Coronary artery (tissue), 2 donors: Measurements from ENCODE around the gene IPPK.

Source experiments
- DNase-seq: peaks from one replicate; pipeline ENCODE4 v3.0.0-alpha.2; 2017; ENCODE audit warnings: low spot score
- H3K27ac ChIP-seq, 2 donors: fragments of 200-600 bp; sonication (generic); one replicate each; pipeline ENCODE4 v1.5.1; 2016 to 2019
- H3K4me3 ChIP-seq: fragments of 200-600 bp; sonication (generic); 2 replicates; pipeline ENCODE4 v1.5.1; 2016; ENCODE audit warnings: mild to moderate bottlenecking, moderate library complexity
- TF ChIP-seq, protein P1 (sequence below): fragments of 200-600 bp; sonication (generic); IDR thresholded peaks from one replicate; pipeline ENCODE4 v1.5.1; 2019; ENCODE audit warnings: antibody characterized with exemption

Gene IPPK

GRCh38 chr9:92686954-92687353 is 17.0 kb upstream of the IPPK start:
- Histone ChIP-seq H3K4me3 (no peak overlapping the region), H3K27ac (no peak overlapping the region)
- TF ChIP-seq, protein P1, sequence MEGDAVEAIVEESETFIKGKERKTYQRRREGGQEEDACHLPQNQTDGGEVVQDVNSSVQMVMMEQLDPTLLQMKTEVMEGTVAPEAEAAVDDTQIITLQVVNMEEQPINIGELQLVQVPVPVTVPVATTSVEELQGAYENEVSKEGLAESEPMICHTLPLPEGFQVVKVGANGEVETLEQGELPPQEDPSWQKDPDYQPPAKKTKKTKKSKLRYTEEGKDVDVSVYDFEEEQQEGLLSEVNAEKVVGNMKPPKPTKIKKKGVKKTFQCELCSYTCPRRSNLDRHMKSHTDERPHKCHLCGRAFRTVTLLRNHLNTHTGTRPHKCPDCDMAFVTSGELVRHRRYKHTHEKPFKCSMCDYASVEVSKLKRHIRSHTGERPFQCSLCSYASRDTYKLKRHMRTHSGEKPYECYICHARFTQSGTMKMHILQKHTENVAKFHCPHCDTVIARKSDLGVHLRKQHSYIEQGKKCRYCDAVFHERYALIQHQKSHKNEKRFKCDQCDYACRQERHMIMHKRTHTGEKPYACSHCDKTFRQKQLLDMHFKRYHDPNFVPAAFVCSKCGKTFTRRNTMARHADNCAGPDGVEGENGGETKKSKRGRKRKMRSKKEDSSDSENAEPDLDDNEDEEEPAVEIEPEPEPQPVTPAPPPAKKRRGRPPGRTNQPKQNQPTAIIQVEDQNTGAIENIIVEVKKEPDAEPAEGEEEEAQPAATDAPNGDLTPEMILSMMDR: no peak
- DNase-seq: peak; percentile 17

DNA sequence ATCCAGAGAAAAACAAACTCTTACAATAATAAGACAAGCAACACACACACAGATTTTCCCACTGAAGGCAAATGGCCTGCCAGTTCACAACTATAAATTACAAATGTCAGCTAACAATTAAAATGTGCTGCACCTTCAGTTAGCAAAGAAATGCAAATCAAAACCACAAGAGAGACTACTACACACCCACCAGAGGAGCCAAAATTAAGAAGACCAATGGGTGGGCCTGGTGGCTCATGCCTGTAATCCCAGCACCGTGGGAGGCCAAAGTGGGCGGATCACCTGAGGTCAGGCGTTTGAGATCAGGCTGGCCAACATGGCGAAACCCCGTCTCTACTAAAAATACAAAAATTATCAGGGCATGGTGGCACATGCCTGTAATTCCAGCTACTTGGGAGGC is 15.1 kb upstream of the IPPK start:
- TF ChIP-seq, protein P1: no peak
- DNase-seq: no peak
- no peak overlapping the region for H3K4me3 ChIP-seq
- H3K27ac ChIP-seq: no peak overlapping the region

DNA sequence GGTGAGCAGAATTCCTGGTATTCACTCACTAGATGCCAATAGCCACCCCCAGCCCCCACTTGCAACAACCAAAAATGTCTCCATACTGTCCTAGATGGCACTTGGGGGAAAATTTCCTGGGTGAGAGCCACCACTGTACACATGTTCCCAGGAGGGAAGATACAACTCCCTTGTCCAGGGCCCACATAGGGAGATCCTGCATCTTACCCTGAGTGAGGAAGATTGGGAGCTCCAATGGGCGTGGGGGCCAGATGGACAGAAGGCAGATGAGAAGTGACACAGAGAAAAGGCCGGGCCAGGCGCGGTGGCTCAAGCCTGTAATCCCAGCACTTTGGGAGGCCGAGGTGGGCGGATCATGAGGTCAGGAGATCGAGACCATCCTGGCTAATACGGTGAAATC is 12.3 kb upstream of the IPPK start:
- peak; percentile 52 for DNase-seq
- H3K27ac ChIP-seq: no peak overlapping the region
- H3K4me3 ChIP-seq: no peak overlapping the region
- TF ChIP-seq, protein P1: no peak

DNA sequence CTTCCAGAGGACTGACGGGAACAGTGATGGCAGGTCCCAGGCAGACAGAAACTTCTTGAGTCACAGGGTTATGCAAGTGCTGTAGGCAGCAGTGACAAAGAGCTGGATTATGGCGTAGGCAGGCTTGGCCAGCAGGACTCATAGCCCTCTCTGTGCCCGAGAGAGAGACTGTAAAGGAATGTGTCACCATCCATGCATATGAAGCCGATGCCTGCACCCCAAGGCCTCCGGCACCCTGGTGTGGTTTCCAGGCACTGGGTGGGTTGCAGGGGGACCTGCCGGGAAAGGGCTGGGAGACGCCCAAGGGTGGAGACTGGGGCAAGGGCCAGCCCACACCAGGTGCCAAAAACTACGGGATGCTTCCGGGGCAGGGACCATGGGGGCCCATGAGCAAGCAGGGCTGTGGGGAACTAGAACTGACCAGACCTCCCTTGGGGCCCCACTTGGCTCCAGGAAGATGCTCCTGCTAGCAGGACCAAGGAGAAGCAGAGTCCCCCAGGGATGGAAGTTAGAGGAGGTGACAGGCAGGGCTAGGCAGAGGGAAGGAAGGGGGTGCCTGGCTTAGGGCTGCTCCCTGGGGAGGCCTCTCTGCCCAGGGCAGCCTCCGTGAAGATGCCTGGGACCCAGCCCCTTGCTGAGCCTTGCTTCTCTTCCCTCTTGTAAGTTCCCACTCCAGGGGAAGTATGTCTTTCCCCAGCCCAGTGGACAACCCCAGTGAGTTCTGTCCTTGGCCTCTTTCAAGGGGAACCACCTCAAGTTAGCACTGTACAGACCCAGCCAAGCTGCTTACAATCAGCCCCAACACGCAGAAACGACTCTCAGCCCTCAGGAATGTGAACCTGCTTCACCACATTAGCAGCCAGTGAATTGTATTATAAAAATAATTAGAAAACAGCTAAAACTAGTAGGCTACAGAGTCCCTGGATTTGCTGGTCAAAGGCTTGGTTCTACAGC is 10.5 kb upstream of the IPPK start:
- Histone ChIP-seq H3K27ac (peak overlapping the region in 1 of 2 donors; percentile 16), H3K4me3 (no peak overlapping the region)
- TF ChIP-seq, protein P1: no peak
- DNase-seq: peak; percentile 62

GRCh38 chr9:92679413-92680165 is 9.7 kb upstream of the IPPK start:
- peak; percentile 62 for DNase-seq
- Histone ChIP-seq H3K4me3 (no peak overlapping the region), H3K27ac (no peak overlapping the region)
- TF ChIP-seq, protein P1: no peak

DNA sequence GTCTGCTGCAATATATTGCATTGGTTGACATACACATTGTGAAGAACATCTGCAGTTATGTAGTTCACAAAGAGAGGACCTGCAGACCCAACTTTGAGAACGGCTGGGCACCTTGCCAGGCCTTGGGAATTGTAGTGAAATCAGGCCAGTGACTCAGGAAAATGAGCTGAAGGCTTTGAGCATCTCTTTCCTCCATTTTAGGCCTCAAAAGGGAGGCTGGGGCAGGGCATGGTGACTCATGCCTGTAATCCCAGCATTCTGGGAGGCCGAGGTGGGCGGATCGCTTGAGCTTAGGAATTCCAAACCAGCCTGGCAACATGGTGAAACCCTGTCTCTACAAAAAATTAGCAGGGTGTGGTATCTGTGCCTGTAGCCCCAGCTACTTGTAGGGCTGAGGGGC is 1.4 kb upstream of the IPPK start:
- TF ChIP-seq, protein P1: no peak
- Histone ChIP-seq H3K27ac (no peak overlapping the region), H3K4me3 (peak overlapping the region; percentile 100)
- DNase-seq: peak; percentile 75
